Measurements from ENCODE around the gene SLC25A34.
"Not testable (repeated sequence)": the region's sequence is repeated elsewhere in the genome, so short reads cannot be mapped to it uniquely, and the experiment has no call there.

Gene SLC25A34

GRCh38 chr1:15736038-15736891 is at the start of gene SLC25A34:
Gene SLC25A34, plus strand, starts transcription at chr1:15736258. Its CDS starts 228 bp downstream, at chr1:15736486.
- DNase-seq (ENCODE audit: low read depth in 2 of 2): no peak

GRCh38 chr1:15687446-15687845 is 48.6 kb upstream of the SLC25A34 start:
- DNase-seq (ENCODE audit: low read depth in 2 of 2): no peak

GRCh38 chr1:15690317-15690716 is 45.7 kb upstream of the SLC25A34 start:
- no peak for DNase-seq (ENCODE audit: low read depth in 2 of 2)

- no peak for DNase-seq (ENCODE audit: low read depth in 2 of 2)
Measured at GRCh38 chr1:15691434-15692032, 44.5 kb upstream of the SLC25A34 start.

- no peak for DNase-seq (ENCODE audit: low read depth in 2 of 2)
Measured at GRCh38 chr1:15692121-15692682, 43.9 kb upstream of the SLC25A34 start.

GRCh38 chr1:15693371-15693770 is 42.7 kb upstream of the SLC25A34 start:
- DNase-seq (ENCODE audit: low read depth in 2 of 2): no peak

- no peak for DNase-seq (ENCODE audit: low read depth in 2 of 2)
Measured at GRCh38 chr1:15696956-15697521, 39.0 kb upstream of the SLC25A34 start.

- no peak for DNase-seq (ENCODE audit: low read depth in 2 of 2)
Measured at GRCh38 chr1:15698201-15698600, 37.9 kb upstream of the SLC25A34 start.

- not testable (repeated sequence) for DNase-seq (ENCODE audit: low read depth in 2 of 2)
Measured at GRCh38 chr1:15699321-15699720, 36.7 kb upstream of the SLC25A34 start.

- no peak for DNase-seq (ENCODE audit: low read depth in 2 of 2)
Measured at GRCh38 chr1:15700508-15700907, 35.5 kb upstream of the SLC25A34 start.

GRCh38 chr1:15701784-15702183 is 34.3 kb upstream of the SLC25A34 start:
- DNase-seq (ENCODE audit: low read depth in 2 of 2): no peak

- DNase-seq (ENCODE audit: low read depth in 2 of 2): no peak
Measured at GRCh38 chr1:15702722-15703550, 33.1 kb upstream of the SLC25A34 start.

- no peak for DNase-seq (ENCODE audit: low read depth in 2 of 2)
Measured at GRCh38 chr1:15703562-15703961, 32.5 kb upstream of the SLC25A34 start.

- no peak for DNase-seq (ENCODE audit: low read depth in 2 of 2)
Measured at GRCh38 chr1:15704526-15705183, 31.4 kb upstream of the SLC25A34 start.

GRCh38 chr1:15705184-15705566 is 30.9 kb upstream of the SLC25A34 start:
- no peak for DNase-seq (ENCODE audit: low read depth in 2 of 2)

- no peak for DNase-seq (ENCODE audit: low read depth in 2 of 2)
Measured at GRCh38 chr1:15706751-15707150, 29.3 kb upstream of the SLC25A34 start.

GRCh38 chr1:15707239-15707925 is 28.7 kb upstream of the SLC25A34 start:
- no peak for DNase-seq (ENCODE audit: low read depth in 2 of 2)

GRCh38 chr1:15708486-15709137 is 27.4 kb upstream of the SLC25A34 start:
- DNase-seq (ENCODE audit: low read depth in 2 of 2): no peak

GRCh38 chr1:15709226-15709625 is 26.8 kb upstream of the SLC25A34 start:
- DNase-seq (ENCODE audit: low read depth in 2 of 2): no peak

GRCh38 chr1:15712168-15712567 is 23.9 kb upstream of the SLC25A34 start:
- DNase-seq (ENCODE audit: low read depth in 2 of 2): no peak
